HUES6 (cell line): ENCODE results near the gene NCF2.

Experiments used
- H3K27ac ChIP-seq: 2 replicates; pipeline ENCODE4 v1.7.0; 2013; ENCODE audit warnings: low read depth, mild to moderate bottlenecking, low read length, inconsistent platforms
- H3K27me3 ChIP-seq: 2 replicates; pipeline ENCODE4 v1.6.1; 2013; ENCODE audit warnings: low read length; ENCODE audit not compliant: control insufficient read depth, insufficient read depth
- H3K36me3 ChIP-seq: 2 replicates; pipeline ENCODE4 v1.6.1; 2013; ENCODE audit warnings: low read length; ENCODE audit not compliant: control insufficient read depth, insufficient read depth
- H3K4me1 ChIP-seq: 2 replicates; pipeline ENCODE4 v1.6.1; 2013; ENCODE audit warnings: low read length; ENCODE audit not compliant: control insufficient read depth, insufficient read depth
- H3K4me3 ChIP-seq: 2 replicates; pipeline ENCODE4 v1.5.1; 2013; ENCODE audit warnings: low read depth, low read length
- H3K9ac ChIP-seq: one replicate; pipeline ENCODE4 v1.6.1; 2013; ENCODE audit warnings: mild to moderate bottlenecking, low read length
- H3K9me3 ChIP-seq: 2 replicates; pipeline ENCODE4 v1.6.1; 2013; ENCODE audit warnings: low read depth, low read length; ENCODE audit not compliant: control insufficient read depth, insufficient read depth

The NCF2 gene

DNA sequence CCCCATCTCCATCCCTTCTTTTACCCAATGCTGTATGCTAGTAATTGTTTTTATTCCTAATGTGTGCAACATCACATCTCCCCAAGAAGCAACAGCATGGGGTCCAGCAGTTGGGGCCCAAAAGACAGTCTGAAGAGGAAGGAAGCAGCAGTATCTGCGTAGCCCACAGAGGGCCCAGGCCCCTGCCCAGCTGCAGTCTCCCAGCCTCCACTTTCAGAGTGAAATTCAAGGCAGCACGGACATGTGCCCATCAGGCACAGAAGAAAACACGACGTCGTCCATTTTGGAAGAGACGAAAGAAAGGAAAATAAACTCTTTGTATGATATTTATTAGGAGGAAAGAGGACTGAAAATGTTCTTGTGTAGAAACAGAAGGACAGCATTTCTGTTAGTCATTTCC lies 37.4 kb downstream of the NCF2 start:
- H3K4me3 ChIP-seq: no peak overlapping the region
- H3K9ac ChIP-seq: no peak overlapping the region
- H3K36me3 ChIP-seq: peaks cover 65% of the 10 kb centered on the region
- no peak overlapping the region for H3K27ac ChIP-seq
- no peaks in the 10 kb centered on the region for H3K27me3 ChIP-seq
- peaks cover 11% of the 10 kb centered on the region; the same call in 1 of the 2 replicates for H3K4me1 ChIP-seq
- H3K9me3 ChIP-seq: no peaks in the 10 kb centered on the region

DNA sequence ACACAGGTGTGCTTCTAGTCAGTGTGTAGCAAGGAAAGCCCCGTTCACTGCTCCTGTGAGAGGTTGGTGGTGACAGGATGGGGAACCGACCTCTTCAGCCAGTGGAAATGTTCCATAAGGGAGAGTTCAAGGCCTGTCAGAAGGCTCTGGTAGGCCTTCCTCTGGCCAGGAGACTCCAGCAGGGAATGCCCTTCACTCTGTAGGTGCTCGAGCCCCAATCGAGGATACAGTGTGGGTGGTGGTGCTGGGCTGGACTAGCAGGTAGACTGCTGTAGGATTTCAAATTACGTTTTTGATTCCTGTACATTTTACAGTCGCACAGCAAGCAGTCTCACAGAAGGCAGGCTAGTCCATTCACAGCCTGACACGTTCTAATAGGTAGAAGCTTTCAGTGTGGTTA lies 37.8 kb downstream of the NCF2 start:
- Histone ChIP-seq H3K9ac (no peak overlapping the region), H3K9me3 (no peaks in the 10 kb centered on the region), H3K36me3 (peaks cover 68% of the 10 kb centered on the region), H3K4me3 (no peak overlapping the region), H3K27me3 (no peaks in the 10 kb centered on the region), H3K27ac (no peak overlapping the region), H3K4me1 (peaks cover 11% of the 10 kb centered on the region)

DNA sequence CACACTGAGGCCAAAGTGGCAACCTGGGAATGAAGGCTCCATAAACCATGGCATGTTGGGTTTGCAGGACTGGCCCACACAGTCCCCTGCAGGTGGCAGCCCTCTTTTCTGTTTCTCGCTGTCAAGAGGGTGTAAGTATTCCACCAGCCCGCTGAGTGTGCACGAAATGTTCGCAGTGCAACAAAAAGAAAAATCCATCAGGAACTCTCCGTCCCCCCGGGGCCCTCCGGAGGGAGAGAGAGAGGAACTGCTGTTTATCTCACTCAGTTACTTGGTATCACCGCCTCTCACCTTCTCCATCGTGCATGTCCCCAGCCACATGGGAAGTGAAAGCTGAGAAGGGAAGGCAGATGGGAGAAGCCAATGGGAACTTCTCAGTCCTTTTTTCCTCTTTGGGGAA lies 38.3 kb downstream of the NCF2 start:
- no peak overlapping the region for H3K27ac ChIP-seq
- peaks cover 72% of the 10 kb centered on the region for H3K36me3 ChIP-seq

DNA sequence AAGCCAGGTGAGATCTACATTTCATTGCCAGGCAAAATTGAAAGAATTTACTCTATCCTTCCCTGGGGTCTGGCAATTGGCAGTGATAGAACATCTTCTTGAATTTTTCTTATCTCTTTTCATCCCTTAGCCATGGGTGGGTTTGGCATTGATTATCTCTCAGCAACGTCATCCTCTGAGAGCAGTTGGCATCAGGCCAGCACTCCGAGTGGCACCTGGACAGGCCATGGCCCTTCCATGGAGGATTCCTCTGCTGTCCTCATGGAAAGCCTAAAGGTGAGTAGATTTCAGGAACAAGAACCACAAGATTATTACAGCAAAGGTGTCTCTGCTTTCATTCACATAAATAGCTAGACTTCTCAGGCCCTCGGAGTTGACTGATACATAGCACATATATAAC lies 39.3 kb downstream of the NCF2 start:
- H3K4me3 ChIP-seq: no peak overlapping the region
- H3K27ac ChIP-seq: no peak overlapping the region
- no peaks in the 10 kb centered on the region for H3K9me3 ChIP-seq
- no peak overlapping the region for H3K9ac ChIP-seq
- peaks cover 26% of the 10 kb centered on the region for H3K4me1 ChIP-seq
- H3K27me3 ChIP-seq: no peaks in the 10 kb centered on the region
- H3K36me3 ChIP-seq: peaks cover 81% of the 10 kb centered on the region

More for the DNA sequence above, 38.3 kb downstream of the NCF2 start:
- Histone ChIP-seq H3K4me1 (peaks cover 16% of the 10 kb centered on the region), H3K27me3 (no peaks in the 10 kb centered on the region), H3K4me3 (no peak overlapping the region), H3K9ac (no peak overlapping the region), H3K9me3 (no peaks in the 10 kb centered on the region)

DNA sequence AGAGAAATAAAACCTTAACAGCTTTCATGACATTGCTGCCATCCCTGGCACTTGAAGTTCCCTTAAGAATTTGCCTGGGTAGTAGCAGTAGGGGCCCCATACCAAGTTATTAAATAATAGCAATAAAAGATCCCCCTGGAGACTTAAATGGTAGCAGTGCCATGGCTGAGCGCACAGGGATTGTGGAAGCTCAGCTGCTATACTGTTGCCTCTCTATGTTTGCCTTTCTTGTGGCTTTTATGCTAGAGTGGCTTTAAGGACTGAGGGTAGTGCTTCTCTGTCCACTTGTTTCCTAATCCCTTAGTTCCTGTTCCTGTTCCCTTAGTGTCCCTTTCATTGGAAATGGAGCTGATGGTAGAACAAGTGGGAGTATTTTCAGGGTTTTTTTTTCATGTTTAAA lies 42.1 kb downstream of the NCF2 start:
- no peak overlapping the region for H3K9ac ChIP-seq
- H3K4me3 ChIP-seq: no peak overlapping the region
- no peaks in the 10 kb centered on the region for H3K9me3 ChIP-seq
- peaks cover 89% of the 10 kb centered on the region for H3K36me3 ChIP-seq
- H3K27me3 ChIP-seq: no peaks in the 10 kb centered on the region
- peaks cover 20% of the 10 kb centered on the region for H3K4me1 ChIP-seq
- no peak overlapping the region for H3K27ac ChIP-seq

DNA sequence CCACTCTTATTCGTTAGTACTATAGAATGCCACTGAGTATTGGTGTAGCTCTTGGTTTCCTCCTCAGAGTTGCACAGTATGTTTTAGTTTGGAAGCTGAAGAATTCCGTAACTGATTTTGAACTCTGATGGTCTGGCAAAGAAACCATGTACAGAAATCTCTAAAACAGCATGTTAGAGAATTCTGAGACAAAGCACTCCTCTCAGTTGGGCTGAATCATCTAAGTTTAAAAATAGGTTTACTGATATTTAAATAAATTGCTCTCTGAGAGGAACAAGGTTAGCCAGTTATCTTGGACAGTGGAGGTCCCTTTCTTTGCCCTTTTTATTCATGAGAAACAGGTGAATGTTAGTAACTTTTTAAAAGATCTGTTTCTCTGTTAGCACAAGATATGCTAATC lies 43.8 kb downstream of the NCF2 start:
- H3K4me3 ChIP-seq: no peak overlapping the region
- H3K36me3 ChIP-seq: peaks cover 87% of the 10 kb centered on the region
- no peak overlapping the region for H3K9ac ChIP-seq
- H3K9me3 ChIP-seq: no peaks in the 10 kb centered on the region
- H3K27me3 ChIP-seq: no peaks in the 10 kb centered on the region
- no peak overlapping the region; the same call in 1 of the 2 replicates for H3K27ac ChIP-seq
- peaks cover 18% of the 10 kb centered on the region; the same call in 1 of the 2 replicates for H3K4me1 ChIP-seq

DNA sequence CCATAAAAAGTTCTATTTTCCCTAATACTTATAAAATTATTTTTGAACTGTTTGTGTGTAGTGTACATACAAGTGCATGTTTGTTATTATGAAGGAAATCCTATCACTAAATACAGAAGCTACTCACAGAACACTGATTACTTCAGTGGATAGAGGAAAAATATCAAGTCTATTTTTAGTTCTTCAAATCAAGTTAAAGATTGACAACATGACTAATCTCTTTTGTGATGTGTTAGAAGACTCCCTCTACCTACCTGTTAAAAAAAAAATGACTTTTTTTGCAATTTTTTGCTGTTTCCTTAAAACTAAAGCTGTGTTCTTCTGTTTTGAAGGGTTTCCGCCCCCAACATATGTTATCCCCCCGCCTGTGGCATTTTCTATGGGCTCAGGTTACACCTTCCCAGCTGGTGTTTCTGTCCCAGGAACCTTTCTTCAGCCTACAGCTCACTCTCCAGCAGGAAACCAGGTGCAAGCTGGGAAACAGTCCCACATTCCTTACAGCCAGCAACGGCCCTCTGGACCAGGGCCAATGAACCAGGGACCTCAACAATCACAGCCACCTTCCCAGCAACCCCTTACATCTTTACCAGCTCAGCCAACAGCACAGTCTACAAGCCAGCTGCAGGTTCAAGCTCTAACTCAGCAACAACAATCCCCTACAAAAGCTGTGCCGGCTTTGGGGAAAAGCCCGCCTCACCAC lies 45.5 kb downstream of the NCF2 start:
- no peak overlapping the region for H3K9ac ChIP-seq
- peaks cover 84% of the 10 kb centered on the region for H3K36me3 ChIP-seq
- no peaks in the 10 kb centered on the region for H3K27me3 ChIP-seq
- H3K9me3 ChIP-seq: no peaks in the 10 kb centered on the region
- no peak overlapping the region for H3K27ac ChIP-seq
- no peak overlapping the region for H3K4me3 ChIP-seq
- peaks cover 18% of the 10 kb centered on the region; the same call in 1 of the 2 replicates for H3K4me1 ChIP-seq

DNA sequence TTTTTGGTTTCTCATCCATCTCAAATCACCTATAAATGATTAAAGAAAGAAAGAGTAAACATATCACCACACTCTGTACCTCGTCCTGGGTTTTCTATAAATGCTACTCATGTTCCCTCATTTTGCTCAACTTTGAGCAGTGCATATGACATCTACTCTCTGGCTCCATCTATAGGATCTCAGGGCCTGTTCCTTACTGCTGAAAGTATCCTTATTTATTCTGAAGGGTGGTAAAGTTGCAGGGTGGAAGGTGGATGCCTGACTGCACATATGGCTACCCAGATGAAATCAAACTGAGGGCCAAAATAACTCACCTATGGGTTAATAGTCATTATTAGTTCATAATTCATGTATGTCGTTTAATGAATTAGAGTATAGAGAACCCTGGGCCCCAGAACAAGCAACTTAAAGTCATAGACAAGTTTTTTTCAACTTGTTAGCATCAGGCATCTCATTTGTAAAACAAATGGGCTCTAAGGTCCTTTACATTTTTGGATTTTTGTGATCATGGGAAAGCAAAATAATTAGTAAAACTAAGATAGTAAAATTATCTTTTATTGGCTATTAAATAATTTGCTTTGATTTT lies 46.5 kb downstream of the NCF2 start:
- no peak overlapping the region for H3K27ac ChIP-seq

DNA sequence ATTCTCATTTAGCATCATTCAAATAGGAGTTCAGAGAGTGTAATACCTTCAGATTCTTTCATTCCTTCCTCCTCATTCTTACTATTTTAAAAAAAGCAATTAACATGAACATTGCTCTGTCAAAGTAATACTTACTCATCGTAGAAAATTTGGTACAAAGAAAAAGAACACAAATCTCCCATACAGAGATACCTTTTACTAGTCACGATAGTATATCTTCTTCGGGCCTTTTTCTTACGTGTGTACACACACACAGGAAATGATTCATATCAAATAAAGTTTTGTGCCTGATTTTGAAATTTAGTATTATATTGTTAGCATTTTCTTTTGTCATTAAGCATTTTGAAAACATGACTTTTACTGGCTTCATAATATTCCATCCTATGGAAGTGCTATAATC lies 52.9 kb downstream of the NCF2 start:
- H3K4me3 ChIP-seq: no peak overlapping the region
- no peak overlapping the region for H3K9ac ChIP-seq
- no peak overlapping the region for H3K27ac ChIP-seq
- no peaks in the 10 kb centered on the region for H3K4me1 ChIP-seq
- no peaks in the 10 kb centered on the region for H3K27me3 ChIP-seq
- no peaks in the 10 kb centered on the region for H3K9me3 ChIP-seq
- H3K36me3 ChIP-seq: peaks cover 82% of the 10 kb centered on the region

More for the DNA sequence above, 46.5 kb downstream of the NCF2 start:
- Histone ChIP-seq H3K36me3 (peaks cover 82% of the 10 kb centered on the region), H3K9me3 (no peaks in the 10 kb centered on the region), H3K4me1 (peaks cover 18% of the 10 kb centered on the region; the same call in 1 of the 2 replicates), H3K27me3 (no peaks in the 10 kb centered on the region), H3K9ac (no peak overlapping the region), H3K4me3 (no peak overlapping the region)

DNA sequence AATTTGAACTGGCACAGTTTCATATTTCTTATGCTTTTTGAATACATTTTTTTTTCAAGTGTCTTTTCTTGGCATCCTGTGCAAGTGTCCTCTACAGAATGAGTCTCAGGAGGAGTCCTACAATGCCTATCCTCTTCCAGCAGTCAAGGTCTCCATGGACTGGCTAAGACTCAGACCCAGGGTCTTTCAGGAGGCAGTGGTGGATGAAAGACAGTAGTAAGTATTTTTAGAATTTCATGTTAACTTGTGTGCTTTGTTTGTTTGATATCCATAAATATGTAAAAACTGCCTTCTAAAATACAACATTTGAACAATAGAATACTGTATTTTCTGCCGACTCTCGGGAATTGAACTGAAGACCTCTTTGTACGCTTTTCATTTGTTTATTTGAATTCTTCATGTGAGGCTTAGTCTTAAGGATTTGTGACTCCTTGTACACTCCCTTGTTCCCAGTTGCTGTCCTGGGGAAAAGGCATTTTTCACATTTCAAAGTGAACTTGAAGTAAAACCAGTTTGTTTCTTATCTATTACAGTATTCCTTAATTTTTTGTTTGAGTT lies 56.6 kb downstream of the NCF2 start:
- Histone ChIP-seq H3K27me3 (no peaks in the 10 kb centered on the region), H3K9ac (no peak overlapping the region), H3K36me3 (peaks cover 82% of the 10 kb centered on the region), H3K4me1 (no peaks in the 10 kb centered on the region), H3K9me3 (no peaks in the 10 kb centered on the region), H3K27ac (no peak overlapping the region), H3K4me3 (no peak overlapping the region)

DNA sequence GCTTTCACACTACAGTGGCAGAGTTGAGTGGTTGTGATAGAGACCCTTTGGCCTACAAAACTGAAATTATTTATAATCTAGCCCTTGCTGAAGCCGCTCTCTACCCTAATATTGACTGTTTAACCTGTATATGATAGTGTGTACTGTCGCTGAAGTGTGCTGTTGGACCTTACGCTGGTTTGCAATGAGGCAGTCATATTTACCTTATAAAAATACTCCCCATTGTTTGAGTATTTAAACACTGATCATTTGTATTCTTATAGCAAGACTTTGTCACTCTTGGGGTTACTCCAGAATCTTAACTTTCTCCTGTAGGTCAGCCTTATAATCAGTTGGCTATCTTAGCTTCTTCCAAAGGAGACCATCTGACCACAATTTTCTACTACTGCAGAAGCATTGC lies 61.7 kb downstream of the NCF2 start:
- Histone ChIP-seq H3K4me1 (no peaks in the 10 kb centered on the region), H3K36me3 (peaks cover 69% of the 10 kb centered on the region), H3K27ac (no peak overlapping the region), H3K27me3 (no peaks in the 10 kb centered on the region), H3K9ac (no peak overlapping the region), H3K4me3 (no peak overlapping the region), H3K9me3 (no peaks in the 10 kb centered on the region)
